IPS-11a (cell line): Measurements from ENCODE around the gene TBCA.

Experiments
- H3K4me3 ChIP-seq: one replicate; pipeline ENCODE4 v1.5.1; 2013; ENCODE audit warnings: low read depth, low read length, control low read depth

TBCA gene

GRCh38 chr5:77775790-77776553, at the start of gene TBCA:
Gene TBCA (minus strand): TSS chr5:77776339. CDS start chr5:77776257, 82 bp downstream.
- peak within 1 kb of the TSS; percentile 76 for H3K4me3 ChIP-seq

- H3K4me3 ChIP-seq, result no peak overlapping the region
Measured at GRCh38 chr5:77824981-77825380, 48.8 kb upstream of the TBCA start.

GRCh38 chr5:77816686-77817085, 40.5 kb upstream of the TBCA start:
- no peak overlapping the region for H3K4me3 ChIP-seq

GRCh38 chr5:77812926-77813589, 36.9 kb upstream of the TBCA start:
- H3K4me3 ChIP-seq, result no peak overlapping the region

GRCh38 chr5:77806213-77806843, 30.2 kb upstream of the TBCA start:
- H3K4me3 ChIP-seq, result no peak overlapping the region

- no peak overlapping the region for H3K4me3 ChIP-seq
Measured at GRCh38 chr5:77798456-77798855, 22.3 kb upstream of the TBCA start.

- H3K4me3 ChIP-seq, result no peak overlapping the region
Measured at GRCh38 chr5:77797136-77797535, 21.0 kb upstream of the TBCA start.

- H3K4me3 ChIP-seq, result no peak overlapping the region
Measured at GRCh38 chr5:77795846-77796245, 19.7 kb upstream of the TBCA start.

- H3K4me3 ChIP-seq, result no peak overlapping the region
Measured at GRCh38 chr5:77795268-77795667, 19.1 kb upstream of the TBCA start.

- H3K4me3 ChIP-seq, result no peak overlapping the region
Measured at GRCh38 chr5:77791926-77792325, 15.8 kb upstream of the TBCA start.

- no peak overlapping the region for H3K4me3 ChIP-seq
Measured at GRCh38 chr5:77791356-77791755, 15.2 kb upstream of the TBCA start.

- H3K4me3 ChIP-seq, result no peak overlapping the region
Measured at GRCh38 chr5:77785229-77785628, 9.1 kb upstream of the TBCA start.

GRCh38 chr5:77784735-77785134, 8.6 kb upstream of the TBCA start:
- H3K4me3 ChIP-seq, result no peak overlapping the region

GRCh38 chr5:77781076-77781475, 4.9 kb upstream of the TBCA start:
- H3K4me3 ChIP-seq, result no peak overlapping the region

- H3K4me3 ChIP-seq, result no peak overlapping the region
Measured at GRCh38 chr5:77778881-77779438, 2.8 kb upstream of the TBCA start.

GRCh38 chr5:77778398-77778797, 2.3 kb upstream of the TBCA start:
- no peak overlapping the region for H3K4me3 ChIP-seq

- no peak overlapping the region for H3K4me3 ChIP-seq
Measured at GRCh38 chr5:77777911-77778310, 1.8 kb upstream of the TBCA start.

- no peak overlapping the region for H3K4me3 ChIP-seq
Measured at GRCh38 chr5:77777281-77777892, 1.2 kb upstream of the TBCA start.

GRCh38 chr5:77776554-77777206, 541 bp upstream of the TBCA start:
- peak overlapping the region; percentile 76 for H3K4me3 ChIP-seq

GRCh38 chr5:77774981-77775789, 954 bp downstream of the TBCA start:
- H3K4me3 ChIP-seq, result peak overlapping the region; percentile 76
